HG02884 (cell line): ENCODE measurements around the gene SON.
"Not testable (repeated sequence)": the region's sequence is repeated elsewhere in the genome, so short reads cannot be mapped to it uniquely, and the experiment has no call there.

Source experiments
- ATAC-seq: cut with Tn5 transposase; IDR thresholded peaks from one replicate; pipeline ENCODE4 v1.9.1; 2021; ENCODE audit warnings: mild to moderate bottlenecking, moderate library complexity; ENCODE audit not compliant: unreplicated experiment

SON gene

DNA sequence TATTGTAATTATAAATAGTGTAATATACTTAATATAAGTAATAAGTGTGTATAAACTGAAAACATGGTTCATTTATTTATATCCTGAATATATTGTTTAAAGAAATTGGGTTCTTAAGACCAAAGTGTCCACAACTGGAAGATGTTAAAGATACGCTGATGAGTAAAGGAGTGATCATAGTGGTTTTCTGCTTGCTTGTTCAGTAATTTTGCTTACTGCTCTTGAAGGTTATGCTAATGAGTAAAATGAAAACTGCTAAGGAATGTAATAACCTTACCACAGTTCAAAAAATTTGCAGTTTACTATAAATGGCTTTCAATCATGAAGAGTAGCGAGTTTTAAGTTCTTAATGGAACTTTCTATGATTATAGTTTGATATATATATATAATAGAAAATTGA lies 23.7 kb downstream of the SON start:
- ATAC-seq: no peak

DNA sequence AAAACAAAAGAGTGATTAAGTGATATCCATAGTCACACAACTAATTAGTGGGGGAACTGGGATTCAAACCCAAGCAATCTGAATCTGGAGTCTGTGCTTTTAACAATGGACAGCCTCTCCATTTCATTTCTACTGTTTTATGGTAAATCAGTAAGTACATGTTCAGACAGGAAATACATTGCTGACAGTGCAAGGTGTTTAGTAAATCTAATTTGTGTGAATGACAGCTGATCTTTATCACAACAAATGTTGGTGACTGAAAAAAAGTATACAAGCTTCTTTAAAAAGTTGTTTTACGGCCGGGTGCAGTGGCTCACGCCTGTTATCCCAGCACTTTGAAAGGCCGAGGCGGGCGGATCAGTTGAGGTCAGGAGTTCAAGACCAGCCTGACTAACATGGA lies 25.1 kb downstream of the SON start:
- ATAC-seq: no peak

DNA sequence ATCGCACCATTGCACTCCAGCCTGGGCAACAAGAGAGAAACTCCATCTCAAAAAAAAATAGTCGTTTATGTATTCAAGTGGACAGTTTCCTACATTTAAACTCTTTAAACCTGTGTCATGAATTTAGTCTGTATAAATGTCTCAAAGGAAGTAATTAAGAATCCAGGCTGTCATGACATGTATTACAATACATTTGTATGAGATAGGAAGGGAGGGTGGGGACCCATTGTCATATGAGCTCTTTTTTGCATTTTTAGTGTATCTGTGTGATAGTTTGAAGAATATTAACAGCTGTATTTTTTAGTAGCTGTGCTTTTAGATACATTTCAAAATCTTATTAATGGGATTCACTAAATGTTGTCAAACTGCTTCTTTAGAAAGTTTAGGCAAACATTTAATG lies 25.6 kb downstream of the SON start:
- ATAC-seq: no peak

DNA sequence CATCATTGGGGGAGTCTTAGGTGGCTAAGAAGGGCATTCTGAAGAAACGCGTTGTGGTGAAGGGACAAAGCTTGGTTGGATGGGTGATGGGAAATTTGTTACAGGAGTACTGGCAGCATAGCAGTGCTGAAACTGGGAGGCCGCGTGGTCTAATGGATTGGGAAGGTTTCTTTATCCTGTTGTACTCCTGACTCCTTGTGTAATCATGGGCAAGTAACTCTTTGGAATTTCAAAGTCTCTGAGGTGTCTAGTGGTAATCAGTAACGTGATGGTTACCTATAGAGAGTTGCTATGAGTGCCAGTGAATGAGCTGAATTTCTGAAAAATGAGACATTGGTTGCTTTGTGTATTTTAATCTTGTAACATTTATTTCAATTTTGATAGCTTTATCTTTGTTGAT lies 27.2 kb downstream of the SON start:
- no peak for ATAC-seq

DNA sequence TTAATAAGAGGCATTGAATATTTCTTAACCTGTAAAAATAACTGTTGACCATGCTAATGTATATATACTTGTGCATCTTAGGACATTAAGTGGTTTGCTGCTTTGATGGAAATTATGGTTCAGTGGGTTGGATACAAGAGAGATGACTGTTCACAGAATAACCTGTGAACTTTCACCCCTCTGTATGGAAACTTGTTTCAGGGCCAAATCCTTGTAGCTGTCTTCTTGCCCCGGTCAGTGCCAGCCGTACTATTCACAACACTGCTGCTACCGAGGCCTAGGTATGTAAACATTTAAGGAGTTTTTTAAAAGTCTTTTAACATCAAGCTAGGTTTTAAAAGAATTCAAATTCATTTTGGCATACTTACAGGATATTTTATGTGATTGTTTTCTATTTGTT lies 29.5 kb downstream of the SON start:
- no peak for ATAC-seq

DNA sequence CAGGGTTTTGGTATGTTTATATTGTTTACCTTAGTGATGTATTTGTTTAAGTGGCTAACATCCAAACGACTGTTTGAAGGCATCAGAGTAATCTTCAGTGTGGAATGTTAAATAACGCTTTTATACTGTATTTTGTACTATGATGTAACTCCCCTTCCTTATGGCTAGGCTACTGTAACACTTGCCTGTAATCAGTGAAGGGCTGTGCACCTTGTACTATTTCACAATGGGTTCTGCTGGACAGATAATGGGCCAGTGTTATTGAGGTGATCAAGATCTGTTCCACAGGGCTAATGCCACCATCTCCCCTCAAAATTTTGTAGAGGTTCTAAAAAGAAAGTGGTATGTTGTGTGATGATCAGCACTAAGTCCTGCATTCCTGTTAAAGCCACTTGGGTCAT lies 33.9 kb downstream of the SON start:
- not testable (repeated sequence) for ATAC-seq

DNA sequence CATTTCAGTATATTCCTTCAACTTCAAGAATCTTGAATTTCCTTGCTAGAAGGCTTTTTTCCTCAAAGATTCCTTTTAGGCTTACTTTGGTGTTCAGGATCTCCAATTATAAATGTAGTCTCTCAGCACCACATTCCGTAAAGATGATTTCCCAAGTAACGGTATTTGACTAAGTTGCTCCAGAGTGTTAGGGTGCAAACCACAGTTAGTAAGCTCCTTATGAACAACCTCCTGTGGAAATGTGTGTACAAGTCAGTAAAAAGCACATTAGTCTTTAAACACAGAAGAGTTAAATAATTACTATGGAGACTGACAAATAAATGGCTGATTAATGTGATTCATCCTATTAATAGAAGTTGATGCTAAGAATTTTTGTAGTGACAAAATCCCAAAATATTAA lies 35.4 kb downstream of the SON start:
- ATAC-seq: no peak

DNA sequence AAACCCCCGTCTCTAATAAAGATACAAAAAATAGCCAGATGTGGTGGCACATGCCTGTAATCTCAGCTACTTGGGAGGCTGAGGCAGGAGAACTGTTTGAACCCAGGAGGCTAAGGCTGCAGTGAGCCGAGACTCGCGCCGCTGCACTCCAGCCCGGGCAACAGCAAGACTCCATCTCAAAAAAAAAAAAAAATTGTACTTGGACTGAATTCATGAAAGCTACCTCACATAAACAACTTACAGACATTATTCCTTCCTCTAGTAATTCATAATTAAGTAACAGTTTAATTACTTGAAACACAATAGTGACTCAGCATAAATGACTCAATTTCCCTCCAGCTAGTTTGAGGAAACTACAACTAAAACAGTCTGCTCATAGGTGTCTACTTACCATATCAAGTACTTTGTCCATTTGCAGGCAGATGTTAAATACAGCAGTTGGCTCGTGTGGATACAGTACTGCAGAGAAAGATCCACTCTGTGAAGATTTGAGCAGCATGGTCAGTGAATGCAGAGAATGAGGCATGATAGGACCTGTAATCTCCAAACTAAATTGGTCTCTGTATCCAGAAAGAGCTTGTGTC lies 36.2 kb downstream of the SON start:
- ATAC-seq: no peak

DNA sequence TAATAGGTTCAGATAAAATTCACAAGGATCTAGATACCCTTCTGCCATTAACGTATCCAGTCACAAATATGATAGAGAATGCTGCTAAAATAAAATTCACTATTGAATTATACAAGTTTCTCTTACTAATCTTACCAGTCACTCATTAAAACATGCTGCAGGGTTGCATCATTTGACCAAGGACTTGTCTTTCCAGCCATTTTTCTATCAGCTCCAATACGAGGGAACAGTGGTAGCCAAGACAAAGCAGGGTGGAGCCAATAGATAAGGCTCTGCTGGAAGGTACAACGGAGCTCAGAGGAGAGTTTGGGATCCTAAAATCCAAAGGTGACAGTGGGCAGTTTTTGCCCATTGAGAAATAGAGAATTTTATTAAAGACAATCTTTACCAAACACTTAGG lies 41.6 kb downstream of the SON start:
- ATAC-seq: no peak

DNA sequence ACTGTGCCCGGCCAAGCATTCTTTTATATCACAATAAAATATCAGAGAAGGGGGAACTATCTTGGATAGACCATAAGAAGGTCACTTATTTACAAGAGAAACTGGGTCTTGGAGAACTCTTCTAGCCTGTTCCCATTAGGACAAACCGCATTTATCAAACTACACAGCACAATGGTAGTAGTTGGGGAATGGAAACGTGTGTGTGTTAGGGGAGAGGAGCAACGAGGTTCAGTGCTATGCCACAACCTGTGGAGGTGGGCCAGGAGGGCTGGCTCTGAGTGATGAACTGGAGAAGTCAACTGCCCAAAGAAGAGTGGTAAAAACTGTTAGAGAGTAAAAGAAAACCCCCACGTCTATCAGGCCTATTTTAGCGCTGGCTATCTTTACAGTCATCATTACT lies 44.1 kb downstream of the SON start:
- ATAC-seq: no peak

DNA sequence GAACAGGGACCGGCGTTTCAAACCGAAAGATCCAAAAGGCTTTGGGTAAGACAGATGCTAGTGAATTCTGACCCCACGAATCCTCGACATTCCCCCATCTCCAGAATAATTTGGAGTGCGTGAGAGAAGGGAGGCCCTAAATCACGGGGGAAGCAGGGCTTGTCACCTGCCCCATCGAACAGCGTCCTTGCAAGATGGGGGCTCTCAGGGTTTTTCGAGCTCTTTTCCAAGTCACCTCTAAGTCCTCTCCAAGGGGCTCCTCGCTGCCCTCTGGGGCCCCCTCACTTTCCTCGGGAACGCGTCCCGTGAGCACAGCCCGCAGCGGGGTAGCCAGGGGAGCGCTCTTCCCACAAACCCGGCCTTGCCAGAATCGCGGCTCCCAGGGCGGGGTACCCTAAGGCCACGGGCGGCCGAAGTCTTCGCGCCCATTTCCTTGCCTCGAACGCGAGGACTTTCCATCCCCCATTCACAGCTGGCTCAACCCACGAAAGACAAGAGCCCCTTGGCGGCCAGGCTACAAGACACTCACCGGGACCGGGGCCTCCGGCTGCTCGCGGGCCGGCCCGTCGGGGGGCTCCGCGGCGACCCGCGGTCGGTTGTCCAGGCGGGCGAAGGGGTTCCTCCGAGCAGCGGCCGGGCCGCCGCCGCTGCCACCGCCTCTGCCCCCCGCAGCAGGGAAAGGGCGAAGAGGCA lies 45.1 kb downstream of the SON start:
- ATAC-seq: peak; percentile 38

DNA sequence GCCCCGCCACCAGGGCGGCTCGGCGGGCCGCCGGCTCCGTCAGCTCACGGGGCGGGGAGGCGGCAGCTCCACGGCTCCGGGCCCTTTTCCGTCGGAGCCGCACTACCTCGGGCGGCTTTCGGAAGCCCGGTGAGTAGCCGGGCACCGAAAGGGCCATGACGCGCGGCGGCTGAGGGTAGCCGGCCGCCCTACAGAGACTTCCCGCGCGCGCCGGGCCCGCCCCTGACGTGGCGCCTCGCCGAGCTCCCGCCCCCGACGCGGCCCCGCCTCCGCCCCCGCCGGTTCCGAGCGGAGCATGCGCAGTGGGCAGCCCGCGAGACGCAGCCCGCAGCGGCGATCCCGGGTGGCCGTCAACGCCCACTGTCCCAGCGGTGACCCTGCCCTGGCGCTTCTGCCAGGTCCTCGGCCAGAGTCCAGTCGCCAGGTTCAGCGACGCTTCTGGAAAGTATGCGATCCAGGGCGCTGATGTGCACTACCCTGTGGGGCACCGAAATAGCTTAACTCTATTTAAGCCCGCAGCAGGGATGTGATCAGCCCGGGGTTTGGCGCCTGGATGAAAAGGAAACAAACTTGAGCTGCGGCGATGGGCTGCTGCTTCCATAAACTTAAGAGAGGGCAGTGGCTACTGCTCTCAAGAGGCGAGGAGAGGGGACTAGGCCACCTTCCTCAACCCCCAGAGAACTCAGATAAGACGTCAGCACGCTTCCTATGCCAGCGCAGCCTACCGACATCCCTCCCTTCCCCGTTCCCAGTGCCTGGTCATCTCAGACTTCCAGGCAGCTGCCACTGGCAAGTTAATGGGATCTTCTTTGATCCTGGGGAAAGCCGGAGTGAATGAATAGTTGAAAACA lies 45.9 kb downstream of the SON start, which contains the start of gene DONSON:
TSS of gene DONSON (minus strand) at position 200 of the 851 bp plus-strand sequence. CDS start at position 157, 43 bp downstream.
- peak; percentile 81 for ATAC-seq

DNA sequence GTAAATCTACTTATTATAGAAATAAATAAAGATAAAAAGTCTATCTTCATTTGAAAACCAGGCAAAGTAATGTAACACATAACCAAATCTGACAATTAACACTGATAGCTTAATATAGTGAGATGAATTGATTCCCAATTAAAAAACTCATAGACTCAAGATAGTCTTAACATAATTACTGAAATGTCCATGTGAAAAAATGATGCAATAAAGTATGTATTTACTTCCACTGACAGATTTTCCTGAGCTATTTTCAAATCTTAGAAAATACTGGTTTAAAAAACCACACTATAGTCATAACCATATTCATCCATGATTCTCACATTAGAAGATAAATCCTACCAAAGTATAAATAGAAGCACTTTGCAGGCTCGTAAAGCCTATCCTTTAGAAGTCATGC lies 55.2 kb downstream of the SON start:
- ATAC-seq: no peak

DNA sequence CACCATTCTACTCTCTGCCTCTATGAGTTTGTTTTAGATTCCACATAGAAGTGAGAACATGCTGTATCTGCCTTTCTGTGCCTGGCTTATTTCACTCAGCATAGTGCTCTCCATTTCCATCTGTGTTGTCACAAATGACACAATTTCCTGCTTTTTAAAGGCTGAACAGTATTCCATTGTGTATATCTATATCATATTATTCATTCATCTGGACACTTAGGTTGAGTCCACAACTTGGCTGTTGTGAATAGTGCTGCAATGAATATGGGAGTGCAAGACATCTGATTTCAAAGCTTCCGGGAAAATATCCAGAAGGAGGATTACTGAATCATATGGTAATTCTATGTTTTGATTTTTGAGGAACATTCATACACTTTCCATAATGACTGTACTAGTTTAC lies 65.7 kb downstream of the SON start:
- no peak for ATAC-seq

DNA sequence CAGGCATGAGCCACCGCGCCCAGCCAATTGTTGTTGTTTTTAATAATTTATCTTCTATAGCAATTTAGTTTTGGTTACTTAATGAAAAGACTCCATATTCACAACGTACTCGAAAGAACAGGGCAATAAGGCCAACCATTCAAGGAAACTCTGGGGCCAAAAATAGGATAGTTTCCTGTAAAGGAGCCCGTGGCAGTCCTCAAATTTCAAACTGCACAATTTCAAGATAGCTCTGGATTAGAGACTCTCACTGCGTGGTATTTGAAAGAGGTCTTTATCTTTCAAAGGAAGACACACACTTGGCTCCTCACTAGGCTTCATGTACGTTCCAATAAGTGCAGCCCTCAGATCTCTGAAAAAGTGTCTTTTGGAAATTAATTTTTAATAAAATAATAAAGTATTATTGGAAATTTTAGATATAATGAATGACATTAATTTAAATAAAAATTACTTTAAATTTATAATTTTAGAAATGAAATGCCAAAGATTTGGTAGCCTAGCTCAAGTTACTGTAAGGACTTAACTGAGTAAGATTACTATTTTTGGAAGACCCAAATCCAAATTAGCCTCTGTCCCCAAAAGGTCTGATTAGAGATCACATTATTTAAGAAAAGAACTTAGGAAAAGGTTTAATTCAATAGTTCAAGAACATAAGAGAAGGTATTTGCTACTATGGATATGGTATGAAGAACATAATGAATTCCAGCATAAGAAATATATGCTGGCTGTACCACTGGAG lies 68.3 kb downstream of the SON start:
- ATAC-seq: no peak

DNA sequence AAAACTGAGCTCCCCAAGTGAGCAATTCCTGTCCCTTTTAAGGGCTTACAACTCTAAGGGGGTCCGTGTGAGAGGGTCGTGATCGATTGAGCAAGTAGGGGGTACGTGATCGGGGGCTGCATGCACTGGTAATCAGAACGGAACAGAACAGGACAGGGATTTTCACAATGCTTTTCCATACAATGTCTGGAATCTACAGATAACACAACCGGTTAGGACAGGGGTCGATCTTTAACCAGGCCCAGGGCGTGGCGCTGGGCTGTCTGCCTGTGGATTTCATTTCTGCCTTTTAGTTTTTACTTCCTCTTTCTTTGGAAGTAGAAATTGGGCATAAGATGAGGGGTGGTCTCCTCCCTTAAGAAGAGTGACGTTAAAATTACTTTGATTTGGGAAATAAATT lies 74.7 kb downstream of the SON start:
- ATAC-seq: not testable (repeated sequence)

DNA sequence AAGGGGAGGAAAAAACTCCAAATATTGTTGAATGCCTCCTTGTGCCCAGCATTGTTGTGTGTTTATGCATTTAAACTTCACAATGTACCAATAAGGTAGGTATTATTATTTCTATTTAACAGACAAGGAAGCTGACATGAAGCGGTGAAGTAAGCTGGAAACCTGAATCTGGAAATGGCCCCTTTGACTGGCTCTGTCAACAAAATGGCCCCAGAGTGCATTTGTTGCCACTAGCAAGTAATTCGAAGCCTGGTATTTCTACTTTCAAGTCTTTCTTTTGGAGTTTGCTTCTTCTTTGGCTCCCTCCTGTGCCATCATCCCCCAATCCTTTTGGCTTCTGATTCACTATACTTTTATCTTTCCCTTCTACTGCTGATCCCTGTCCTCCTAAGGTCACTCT lies 75.6 kb downstream of the SON start:
- no peak for ATAC-seq

DNA sequence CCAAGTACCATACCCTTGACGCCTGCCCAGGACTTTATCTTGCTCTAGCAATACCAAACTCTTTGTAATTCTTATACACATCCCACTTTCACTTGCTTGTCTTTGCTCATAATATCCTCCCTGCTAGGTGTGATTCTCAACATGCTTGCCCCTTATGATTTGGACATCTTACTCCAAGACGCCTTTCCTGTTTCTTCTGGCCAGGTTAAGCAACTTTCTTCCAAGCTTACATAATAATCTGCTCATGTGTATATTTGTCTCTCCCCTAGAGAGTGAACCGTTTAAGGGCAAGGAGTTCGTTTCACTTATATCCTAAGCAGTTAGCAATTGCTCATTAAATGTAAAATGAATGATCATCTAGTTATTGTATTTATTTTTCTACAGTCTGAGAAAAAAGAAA lies 76.9 kb downstream of the SON start:
- no peak for ATAC-seq

DNA sequence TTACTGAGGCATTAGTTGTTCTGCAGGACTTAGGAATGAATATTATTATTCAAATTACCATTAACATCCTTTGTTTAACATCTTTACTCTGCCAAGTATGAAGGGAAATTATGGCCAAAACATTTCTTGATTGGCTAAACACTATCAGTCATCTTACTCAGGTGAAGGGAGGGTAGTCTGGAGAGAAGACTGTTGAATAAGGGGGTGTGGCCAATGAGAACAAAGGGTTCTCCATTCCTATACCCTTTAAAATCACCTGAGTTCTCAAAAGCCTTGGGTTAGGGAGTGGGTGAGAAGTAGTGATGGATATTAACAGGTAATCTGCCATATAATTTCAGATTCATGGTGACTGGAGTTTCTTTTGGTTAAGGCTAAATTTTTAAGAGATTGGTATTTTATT lies 79.4 kb downstream of the SON start:
- no peak for ATAC-seq

DNA sequence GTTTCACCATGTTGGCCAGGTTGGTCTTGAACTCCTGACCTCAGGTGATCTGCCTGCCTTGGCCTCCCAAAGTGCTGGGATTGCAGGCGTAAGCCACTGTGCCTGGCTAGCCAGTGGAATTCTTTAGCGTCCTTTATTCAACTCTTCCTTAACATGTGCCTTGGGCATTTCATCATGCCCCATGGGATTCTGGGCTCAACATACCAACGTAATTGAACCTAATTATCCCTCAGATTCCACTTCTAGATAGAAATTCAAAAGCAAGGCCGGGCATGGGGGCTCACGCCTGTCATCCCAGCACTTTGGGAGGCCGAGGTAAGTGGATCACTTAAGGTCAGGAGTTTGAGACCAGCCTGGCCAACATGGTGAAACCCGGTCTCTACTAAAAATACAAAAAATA lies 83.3 kb downstream of the SON start:
- not testable (repeated sequence) for ATAC-seq
